ENCODE measurements around the gene BCL2L13.
"Not testable (repeated sequence)": the region's sequence is repeated elsewhere in the genome, so short reads cannot be mapped to it uniquely, and the experiment has no call there.

Gene BCL2L13

DNA sequence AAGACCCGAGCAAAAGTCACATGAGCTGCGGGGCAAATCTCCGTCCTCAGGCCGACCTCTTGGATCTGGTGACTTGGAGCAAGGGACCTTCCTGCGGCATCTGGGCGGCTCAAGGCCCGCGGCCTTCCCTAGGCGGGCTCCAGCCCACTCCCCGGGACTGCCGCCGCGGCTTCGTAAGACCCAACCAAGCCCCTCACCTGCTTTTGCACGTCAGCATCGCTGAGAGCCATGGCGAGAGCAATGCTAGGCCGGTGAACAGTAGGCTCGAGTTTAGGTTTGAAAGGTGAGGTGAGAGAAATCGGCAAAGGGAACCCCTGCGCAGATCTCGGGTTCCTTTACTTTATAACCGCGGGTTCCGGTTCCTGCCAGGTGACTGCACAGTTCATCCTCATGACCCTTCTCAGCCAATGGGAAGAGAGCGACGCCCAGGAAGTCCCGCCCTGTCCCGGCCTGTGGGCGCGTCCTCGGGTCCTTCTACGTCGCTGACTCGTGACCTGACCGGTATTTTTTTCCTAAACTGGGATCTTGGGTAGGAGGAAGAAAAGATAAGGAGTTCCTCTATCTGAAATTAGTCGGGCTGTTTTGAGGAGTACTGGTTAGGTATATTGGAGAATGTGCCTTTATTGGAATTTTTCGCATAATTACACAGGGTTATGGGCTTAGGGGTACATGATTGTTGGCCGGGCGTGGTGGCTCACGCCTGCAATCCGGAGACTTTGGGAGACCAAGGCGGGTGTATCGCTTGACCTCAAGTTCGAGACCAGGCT, 10.0 kb upstream of the BCL2L13 start, which contains the start of gene ATP6V1E1:
Gene ATP6V1E1 (minus strand): TSS at position 344 of the 767 bp plus-strand sequence. CDS start 114 bp downstream, at position 230.
- no peaks in the 10 kb centered on the region for H3K27me3 Mint-ChIP-seq
- H3K9me3 Mint-ChIP-seq, result no peaks in the 10 kb centered on the region
- peaks cover 3% of the 10 kb centered on the region in 2 donors for H3K36me3 Mint-ChIP-seq
- peak within 1 kb of the TSS; percentile 97 for H3K27ac Mint-ChIP-seq
- peak within 1 kb of the TSS; percentile 95 to 97 for H3K4me3 Mint-ChIP-seq
- DNase-seq (peak; percentile 95), ATAC-seq (replicated peaks) (peak; percentile 100)
- peaks cover 4 to 35% of the 10 kb centered on the region in 2 donors for H3K4me1 Mint-ChIP-seq

DNA sequence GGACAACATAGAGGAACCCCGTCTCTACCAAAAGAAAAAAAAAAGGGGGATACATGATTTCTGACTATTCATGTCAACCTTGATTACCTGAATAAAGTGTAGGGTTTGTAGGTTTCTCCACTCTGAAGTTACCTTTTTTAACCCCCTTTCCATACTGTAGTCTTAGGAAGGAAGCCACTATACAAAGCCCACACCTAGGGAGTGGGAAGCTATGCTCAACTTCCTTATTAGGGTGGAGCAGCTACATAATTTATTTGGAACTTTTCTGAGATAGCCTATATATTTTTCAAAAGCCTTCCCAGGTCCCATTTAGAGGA, 9.4 kb upstream of the BCL2L13 start:
- H3K4me1 Mint-ChIP-seq, result peaks cover 2 to 30% of the 10 kb centered on the region in 2 donors
- H3K4me3 Mint-ChIP-seq, result peak overlapping the region; percentile 95 to 97
- H3K27me3 Mint-ChIP-seq, result no peaks in the 10 kb centered on the region
- H3K9me3 Mint-ChIP-seq, result no peaks in the 10 kb centered on the region
- no peak for DNase-seq
- ATAC-seq (replicated peaks), result peak; percentile 17 to 23
- peak overlapping the region; percentile 97 for H3K27ac Mint-ChIP-seq
- H3K36me3 Mint-ChIP-seq, result peaks cover 0 to 3% of the 10 kb centered on the region in 2 donors

DNA sequence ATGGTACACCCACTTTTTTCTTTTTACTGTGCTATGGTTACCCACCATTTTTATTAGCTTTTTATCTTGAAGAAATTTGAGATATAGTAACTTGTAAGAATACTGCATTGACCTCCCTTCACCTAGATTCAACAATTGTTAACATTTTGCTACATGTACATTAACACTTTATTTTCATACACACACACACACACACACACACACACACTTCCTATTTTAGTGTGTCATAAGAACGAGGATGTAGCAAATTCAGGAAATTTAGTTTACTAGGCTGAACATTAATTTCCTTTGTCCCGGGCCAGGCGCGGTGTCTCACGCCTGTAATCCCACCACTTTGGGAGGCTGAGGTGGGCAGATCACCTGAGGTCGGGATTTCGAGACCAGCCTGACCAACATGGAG, 8.9 kb upstream of the BCL2L13 start:
- peak overlapping the region; percentile 67 for H3K27ac Mint-ChIP-seq
- H3K9me3 Mint-ChIP-seq, result no peaks in the 10 kb centered on the region
- H3K27me3 Mint-ChIP-seq, result no peaks in the 10 kb centered on the region
- ATAC-seq (replicated peaks) (no peak), DNase-seq (no peak)
- peak overlapping the region in 1 of 2 donors; percentile 95 for H3K4me3 Mint-ChIP-seq
- H3K4me1 Mint-ChIP-seq, result peaks cover 2 to 27% of the 10 kb centered on the region in 2 donors
- peaks cover 0 to under 1% of the 10 kb centered on the region in 2 donors for H3K36me3 Mint-ChIP-seq

GRCh38 chr22:17631076-17631565, 7.4 kb upstream of the BCL2L13 start:
- Mint-ChIP-seq H3K36me3 (no peaks in the 10 kb centered on the region), H3K27ac (no peak overlapping the region), H3K4me1 (peaks cover 2 to 14% of the 10 kb centered on the region in 2 donors), H3K27me3 (no peaks in the 10 kb centered on the region), H3K4me3 (no peak overlapping the region), H3K9me3 (no peaks in the 10 kb centered on the region)
- no peak for DNase-seq
- no peak for ATAC-seq (replicated peaks)

DNA sequence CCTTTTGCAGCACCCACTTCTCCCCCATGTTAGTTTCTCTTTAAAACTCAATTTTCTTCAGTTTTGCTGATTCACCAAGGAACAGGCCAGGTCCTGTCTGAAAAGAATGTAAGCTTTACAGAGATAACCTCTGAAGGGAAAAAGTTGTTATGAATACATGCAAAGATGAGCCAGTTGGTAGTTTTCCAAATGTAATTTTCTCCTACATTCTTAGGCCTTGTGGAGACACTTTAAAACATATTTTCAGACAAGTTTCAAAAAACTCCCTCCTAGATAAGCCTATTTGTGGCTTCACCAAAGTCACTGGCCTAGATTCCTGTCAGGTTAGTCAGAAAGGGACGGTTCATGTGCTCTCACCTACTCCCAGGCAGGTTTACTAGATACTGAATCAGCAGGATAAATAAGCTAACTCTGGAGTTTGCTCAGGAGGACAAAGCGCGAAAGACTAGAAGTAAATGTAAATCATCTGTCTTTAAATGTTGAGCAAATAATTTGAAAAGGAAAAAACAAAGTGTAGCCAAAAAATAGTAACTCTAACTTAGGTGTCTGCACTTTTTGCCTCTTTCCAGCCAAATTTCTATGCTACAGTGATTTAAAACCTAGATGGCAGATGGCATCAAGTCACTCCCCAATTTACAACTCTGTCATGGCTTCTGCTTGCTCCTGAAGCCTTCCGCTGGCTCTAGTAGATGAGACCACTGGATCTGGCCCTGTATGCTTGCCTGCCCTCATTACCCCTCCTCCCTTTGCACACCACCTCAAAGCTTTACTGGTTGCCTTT, 5.2 kb upstream of the BCL2L13 start:
- Mint-ChIP-seq H3K9me3 (no peaks in the 10 kb centered on the region), H3K36me3 (no peaks in the 10 kb centered on the region), H3K27ac (no peak overlapping the region), H3K4me1 (peaks cover 7 to 19% of the 10 kb centered on the region in 2 donors), H3K4me3 (no peak overlapping the region), H3K27me3 (no peaks in the 10 kb centered on the region)
- ATAC-seq (replicated peaks) (no peak), DNase-seq (no peak)

GRCh38 chr22:17633998-17634323, 4.6 kb upstream of the BCL2L13 start:
- Mint-ChIP-seq H3K9me3 (no peaks in the 10 kb centered on the region), H3K4me1 (peaks cover 7 to 19% of the 10 kb centered on the region in 2 donors)
- DNase-seq, result no peak

DNA sequence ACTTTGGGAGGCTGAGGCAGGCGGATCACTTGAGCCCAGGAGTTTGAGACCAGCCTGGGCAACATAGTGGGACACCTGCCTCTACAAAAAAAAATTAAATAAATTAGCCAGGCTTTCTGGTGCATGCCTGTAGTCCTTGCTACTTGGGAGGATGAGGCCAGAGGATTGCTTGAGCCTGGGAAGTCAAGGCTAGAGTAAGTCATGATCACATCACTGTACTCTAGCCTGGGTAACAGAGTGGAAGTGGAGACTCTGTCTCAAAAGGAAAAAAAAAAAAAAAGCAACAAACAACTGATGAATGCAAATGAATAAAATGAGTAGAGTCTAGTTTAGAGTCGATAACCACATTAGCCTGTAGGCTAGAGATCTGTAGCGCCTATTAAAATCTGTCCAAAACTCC, 3.9 kb upstream of the BCL2L13 start:
- H3K9me3 Mint-ChIP-seq, result no peaks in the 10 kb centered on the region
- H3K27ac Mint-ChIP-seq, result peak overlapping the region; percentile 42
- ATAC-seq (replicated peaks) (no peak), DNase-seq (no peak)
- no peaks in the 10 kb centered on the region for H3K27me3 Mint-ChIP-seq
- H3K4me3 Mint-ChIP-seq, result no peak overlapping the region
- H3K36me3 Mint-ChIP-seq, result peaks cover 3% of the 10 kb centered on the region in 2 donors
- H3K4me1 Mint-ChIP-seq, result peaks cover 5 to 19% of the 10 kb centered on the region in 2 donors

More at GRCh38 chr22:17633998-17634323, 4.6 kb upstream of the BCL2L13 start:
- peaks cover 3% of the 10 kb centered on the region in 2 donors for H3K36me3 Mint-ChIP-seq
- H3K27me3 Mint-ChIP-seq, result no peaks in the 10 kb centered on the region
- no peak for ATAC-seq (replicated peaks)
- no peak overlapping the region for H3K4me3 Mint-ChIP-seq
- H3K27ac Mint-ChIP-seq, result no peak overlapping the region

- H3K36me3 Mint-ChIP-seq; H3K27ac Mint-ChIP-seq; H3K9me3 Mint-ChIP-seq; H3K4me3 Mint-ChIP-seq; H3K27me3 Mint-ChIP-seq; DNase-seq; ATAC-seq (replicated peaks): not testable (repeated sequence)
- peaks cover 4 to 25% of the 10 kb centered on the region in 2 donors for H3K4me1 Mint-ChIP-seq
These were observed 1.7 kb upstream of the BCL2L13 start for GRCh38 chr22:17636850-17637249.

GRCh38 chr22:17637490-17638181, 921 bp upstream of the BCL2L13 start:
- peaks cover 4 to 25% of the 10 kb centered on the region in 2 donors for H3K4me1 Mint-ChIP-seq
- no peaks in the 10 kb centered on the region for H3K9me3 Mint-ChIP-seq
- H3K36me3 Mint-ChIP-seq, result peaks cover 5 to 15% of the 10 kb centered on the region in 2 donors
- ATAC-seq (replicated peaks) (no peak), DNase-seq (no peak)
- H3K4me3 Mint-ChIP-seq, result peak overlapping the region; percentile 91 to 97
- no peaks in the 10 kb centered on the region for H3K27me3 Mint-ChIP-seq
- H3K27ac Mint-ChIP-seq, result peak overlapping the region; percentile 100

GRCh38 chr22:17638182-17638431, 450 bp upstream of the BCL2L13 start:
- Mint-ChIP-seq H3K4me1 (peaks cover 4 to 25% of the 10 kb centered on the region in 2 donors), H3K4me3 (peak overlapping the region; percentile 91 to 97), H3K9me3 (no peaks in the 10 kb centered on the region), H3K27me3 (no peaks in the 10 kb centered on the region), H3K36me3 (peaks cover 7 to 19% of the 10 kb centered on the region in 2 donors), H3K27ac (peak overlapping the region; percentile 100)
- ATAC-seq (replicated peaks) (peak; percentile 20 to 24), DNase-seq (no peak)

- Mint-ChIP-seq H3K9me3 (no peaks in the 10 kb centered on the region), H3K27me3 (no peaks in the 10 kb centered on the region), H3K27ac (peak overlapping the region; percentile 100), H3K36me3 (peaks cover 7 to 19% of the 10 kb centered on the region in 2 donors), H3K4me1 (peaks cover 4 to 25% of the 10 kb centered on the region in 2 donors), H3K4me3 (peak overlapping the region; percentile 91 to 97)
- no peak for DNase-seq
- ATAC-seq (replicated peaks), result peak in 1 of 2 donors; percentile 25
These were observed 737 bp downstream of the BCL2L13 start for GRCh38 chr22:17639247-17639741.

- Mint-ChIP-seq H3K9me3 (no peaks in the 10 kb centered on the region), H3K4me3 (no peak overlapping the region), H3K27ac (peak overlapping the region; percentile 51), H3K4me1 (peaks cover 4 to 33% of the 10 kb centered on the region in 2 donors), H3K36me3 (peaks cover 7 to 19% of the 10 kb centered on the region in 2 donors), H3K27me3 (no peaks in the 10 kb centered on the region)
- DNase-seq (no peak), ATAC-seq (replicated peaks) (no peak)
These were observed 2.7 kb downstream of the BCL2L13 start for GRCh38 chr22:17641269-17641668.

GRCh38 chr22:17642357-17642756, 3.8 kb downstream of the BCL2L13 start:
- Mint-ChIP-seq H3K36me3 (peaks cover 11 to 22% of the 10 kb centered on the region in 2 donors), H3K4me1 (peaks cover 4 to 35% of the 10 kb centered on the region in 2 donors)
- not testable (repeated sequence) for H3K9me3 Mint-ChIP-seq; ATAC-seq (replicated peaks); H3K4me3 Mint-ChIP-seq; DNase-seq; H3K27ac Mint-ChIP-seq; H3K27me3 Mint-ChIP-seq

GRCh38 chr22:17647452-17647851, 8.9 kb downstream of the BCL2L13 start:
- Mint-ChIP-seq H3K4me1 (peaks cover 0 to 19% of the 10 kb centered on the region in 2 donors), H3K27ac (no peak overlapping the region), H3K9me3 (no peaks in the 10 kb centered on the region), H3K27me3 (no peaks in the 10 kb centered on the region), H3K4me3 (no peak overlapping the region), H3K36me3 (peaks cover 9 to 15% of the 10 kb centered on the region in 2 donors)
- no peak for DNase-seq
- no peak for ATAC-seq (replicated peaks)
